HEK293T (cell line): ENCODE measurements around the gene HOXA3.
A peak's percentile ranks its signal among the peaks of the same experiment; 100 is the strongest.

Experiments
- CTCF ChIA-PET: fragments of 350-600 bp; formaldehyde crosslinking; extraction: SDS; loops from one replicate; lab custom pipeline; 2021; ENCODE audit warnings: antibody characterized with exemption, inconsistent platforms; lab: Yijun Ruan, JAX
- POLR2A ChIA-PET: fragments of 350-600 bp; formaldehyde crosslinking; extraction: SDS; loops from one replicate; lab custom pipeline; 2020; ENCODE audit warnings: antibody characterized with exemption, inconsistent platforms; lab: Yijun Ruan, JAX
- DNase-seq: peaks from one replicate; pipeline ENCODE4 v3.0.0; 2012; ENCODE audit warnings: mixed read lengths; ENCODE audit errors: extremely low spot score
- ARNT ChIP-seq: fragments of 450-650 bp; IDR thresholded peaks from 2 replicates; pipeline ENCODE4 v1.6.1; 2017; ENCODE audit warnings: mild to moderate bottlenecking
- BHLHE40 ChIP-seq: fragments of 450-650 bp; IDR thresholded peaks from 2 replicates; pipeline ENCODE4 v1.6.1; 2016; ENCODE audit warnings: mild to moderate bottlenecking, moderate library complexity, borderline replicate concordance
- CTBP1 ChIP-seq: fragments of 450-650 bp; IDR thresholded peaks from 2 replicates; pipeline ENCODE4 v1.6.1; 2016; ENCODE audit warnings: borderline replicate concordance
- ELF4 ChIP-seq: fragments of 450-650 bp; IDR thresholded peaks from 2 replicates; pipeline ENCODE4 v1.6.1; 2017; ENCODE audit warnings: antibody characterized with exemption
- FOXA1 ChIP-seq: fragments of 450-650 bp; IDR thresholded peaks from 2 replicates; pipeline ENCODE4 v1.6.1; 2016; ENCODE audit warnings: mild to moderate bottlenecking
- FOXK2 ChIP-seq: fragments of 450-650 bp; IDR thresholded peaks from 2 replicates; pipeline ENCODE4 v1.6.1; 2016; ENCODE audit warnings: mild to moderate bottlenecking
- FOXM1 ChIP-seq: fragments of 450-650 bp; IDR thresholded peaks from 2 replicates; pipeline ENCODE4 v1.6.1; 2017; ENCODE audit warnings: mild to moderate bottlenecking, borderline replicate concordance
- HDGF ChIP-seq: fragments of 450-650 bp; IDR thresholded peaks from 2 replicates; pipeline ENCODE4 v1.6.1; 2017; ENCODE audit warnings: antibody characterized with exemption, borderline replicate concordance
- L3MBTL2 ChIP-seq: fragments of 450-650 bp; conservative IDR thresholded peaks from 2 replicates; pipeline ENCODE4 v1.6.1; 2016; ENCODE audit warnings: mild to moderate bottlenecking
- LEF1 ChIP-seq: fragments of 450-650 bp; IDR thresholded peaks from 2 replicates; pipeline ENCODE4 v1.6.1; 2017; ENCODE audit warnings: mild to moderate bottlenecking, borderline replicate concordance
- NFRKB ChIP-seq: fragments of 450-650 bp; IDR thresholded peaks from 2 replicates; pipeline ENCODE4 v1.6.1; 2016; ENCODE audit warnings: mild to moderate bottlenecking, moderate library complexity
- PKNOX1 ChIP-seq: fragments of 450-650 bp; IDR thresholded peaks from 2 replicates; pipeline ENCODE4 v1.6.1; 2016
- SP1 ChIP-seq: fragments of 450-650 bp; IDR thresholded peaks from 2 replicates; pipeline ENCODE4 v1.6.1; 2017
- SUZ12 ChIP-seq: fragments of 450-650 bp; IDR thresholded peaks from 2 replicates; pipeline ENCODE4 v1.6.1; 2016; ENCODE audit warnings: mild to moderate bottlenecking
- TARDBP ChIP-seq: fragments of 450-650 bp; IDR thresholded peaks from 2 replicates; pipeline ENCODE4 v1.6.1; 2016
- ZNF384 ChIP-seq: fragments of 450-650 bp; IDR thresholded peaks from 2 replicates; pipeline ENCODE4 v1.6.1; 2016

The HOXA3 gene

GRCh38 chr7:27095897-27096767 is 56.3 kb downstream of the HOXA3 start, which contains the start of gene HOXA1:
TSS of gene HOXA1 (minus strand) at chr7:27096000. CDS start at chr7:27095912, 88 bp downstream.
- ChIA-PET POLR2A (interaction anchor here (0.7 to 4.8 kb wide), 24 partner anchors 9 to 242 kb away, joined by 3 to 31 read pairs (median 4); partner anchors contain the start of genes HOXA4, HOXA5, HOXA7 and SKAP2), CTCF (interaction anchor here (0.6 to 1.6 kb wide), 4 partner anchors 45 to 190 kb away, joined by 3 to 5 read pairs (median 4); no protein-coding TSS in a partner anchor)
- TF ChIP-seq CTBP1 (no peak), TARDBP (no peak), PKNOX1 (peak; percentile 88), FOXM1 (peak; percentile 64; the same call in 1 of the 2 replicates)
- DNase-seq = peak; percentile 85

DNA sequence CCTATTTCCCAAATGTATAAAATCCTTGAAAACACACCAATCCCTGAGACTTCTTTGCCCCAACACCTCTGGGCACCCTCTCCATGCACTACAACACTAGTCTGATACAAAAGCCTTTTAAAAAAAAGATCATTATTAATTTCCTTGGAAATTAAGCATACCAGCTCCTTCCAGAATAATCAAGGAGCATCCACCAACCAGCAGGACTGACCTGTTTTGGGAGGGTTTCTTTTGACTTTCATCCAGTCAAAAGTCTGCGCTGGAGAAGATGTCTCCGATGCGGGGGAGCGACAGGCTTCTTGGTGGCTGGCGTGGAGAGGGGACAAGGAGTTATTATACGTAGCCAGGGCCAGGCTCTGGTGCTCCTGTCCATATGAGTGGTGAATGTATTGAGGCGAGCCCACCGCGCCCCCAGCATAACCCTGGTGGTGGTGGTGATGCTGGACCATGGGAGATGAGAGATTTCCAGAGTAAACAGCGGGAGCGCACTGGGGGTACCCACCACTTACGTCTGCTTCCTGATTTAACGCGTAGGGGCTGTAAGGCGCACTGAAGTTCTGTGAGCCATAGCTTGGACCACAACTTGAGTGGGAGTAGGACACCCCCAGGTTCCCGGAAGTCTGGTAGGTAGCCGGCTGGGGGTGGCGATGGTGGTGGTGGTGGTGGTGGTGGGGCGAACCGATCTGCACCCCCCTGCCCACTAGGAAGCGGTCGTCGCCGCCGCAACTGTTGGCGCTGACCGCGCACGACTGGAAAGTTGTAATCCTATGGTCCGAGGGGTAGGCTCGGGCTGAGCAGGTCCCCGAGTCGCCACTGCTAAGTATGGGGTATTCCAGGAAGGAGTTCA is 57.1 kb downstream of the HOXA3 start:
- ChIA-PET CTCF (no interaction called here), POLR2A (interaction anchor here (0.7 to 4.8 kb wide), 14 partner anchors 10 to 231 kb away, joined by 3 to 31 read pairs (median 4); partner anchors contain the start of genes HOXA5, HOXA7 and SKAP2)
- TF ChIP-seq L3MBTL2 (no peak), HDGF (no peak)
- no peak for DNase-seq

DNA sequence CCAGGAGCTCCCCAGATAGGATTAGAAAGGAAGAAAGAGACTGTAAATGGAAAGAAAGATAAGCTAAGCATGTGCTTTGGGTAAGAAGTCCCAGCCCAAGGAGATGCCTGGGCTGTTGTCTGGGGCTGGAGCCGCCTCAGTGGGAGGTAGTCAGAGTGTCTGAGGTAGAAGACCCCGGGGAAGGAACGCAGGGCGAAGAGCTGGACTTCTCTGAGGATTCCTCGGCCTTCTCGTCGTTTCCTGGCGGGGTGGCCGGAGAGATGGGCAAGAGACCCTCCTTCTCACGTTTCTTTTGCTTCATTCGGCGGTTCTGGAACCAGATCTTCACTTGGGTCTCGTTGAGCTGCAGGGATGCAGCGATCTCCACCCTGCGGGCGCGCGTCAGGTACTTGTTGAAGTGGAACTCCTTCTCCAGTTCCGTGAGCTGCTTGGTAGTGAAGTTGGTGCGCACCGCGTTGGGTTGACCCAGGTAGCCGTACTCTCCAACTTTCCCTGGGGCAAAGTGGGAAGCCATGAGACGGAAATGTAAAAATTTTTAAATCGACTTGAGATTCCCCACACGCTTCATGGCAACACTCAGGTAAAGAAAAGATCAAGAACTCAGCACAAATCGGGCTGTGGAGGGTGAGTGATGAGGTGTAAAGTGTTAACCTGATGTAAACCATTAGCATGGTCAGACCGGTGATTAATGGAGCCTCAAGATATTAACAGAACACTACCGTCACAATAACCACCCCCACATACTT is 57.9 kb downstream of the HOXA3 start:
- DNase-seq = no peak
- ChIA-PET POLR2A (interaction anchor here (0.8 to 1.4 kb wide), 3 partner anchors 12 to 83 kb away, joined by 3 read pairs; no protein-coding TSS in a partner anchor), CTCF (no interaction called here)
- TF ChIP-seq PKNOX1 (no peak), ARNT (no peak), BHLHE40 (no peak), FOXA1 (no peak), SUZ12 (no peak), FOXM1 (no peak), FOXK2 (no peak), HDGF (no peak), CTBP1 (no peak), TARDBP (no peak), ELF4 (no peak), NFRKB (no peak), SP1 (no peak), LEF1 (no peak), ZNF384 (no peak), L3MBTL2 (no peak)

DNA sequence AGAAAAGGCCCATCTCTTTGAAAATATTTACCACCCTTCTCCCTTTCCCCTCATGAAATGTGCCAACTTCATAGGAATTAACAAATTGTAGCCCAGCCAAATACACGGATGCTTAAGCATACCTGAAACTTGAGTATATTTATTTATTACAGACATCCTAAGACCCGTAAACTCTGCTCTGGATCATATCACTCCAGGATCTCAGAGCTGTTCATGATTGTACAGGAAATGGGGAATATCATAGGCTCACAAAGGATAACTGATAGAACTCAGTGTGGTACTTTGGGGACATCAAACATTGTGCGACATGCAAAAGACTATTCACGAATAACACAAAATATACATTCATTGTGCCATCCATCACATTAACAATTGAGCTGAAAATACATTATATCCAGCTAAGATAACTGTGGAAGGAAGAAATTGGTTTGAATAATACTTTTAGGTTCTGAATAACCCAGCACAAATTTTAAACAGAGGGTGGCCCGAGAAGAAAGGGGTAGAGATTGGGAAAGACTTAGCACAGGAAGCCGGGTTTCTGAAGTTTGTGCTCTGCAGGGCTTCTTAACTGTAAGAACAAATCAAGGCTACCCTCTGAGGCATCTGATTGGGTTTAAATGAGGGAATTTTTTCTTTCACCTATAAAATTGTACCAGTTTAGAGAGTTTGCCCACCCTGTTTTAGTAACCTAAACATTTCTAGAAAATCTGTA is 59.0 kb downstream of the HOXA3 start:
- DNase-seq = no peak
- CTCF ChIA-PET = interaction anchor here (0.6 kb wide), 1 partner anchor 9 kb away, joined by 3 read pairs; no protein-coding TSS in a partner anchor
- TF ChIP-seq HDGF = no peak
- TF ChIP-seq ELF4 = no peak
- TF ChIP-seq BHLHE40 = no peak
- TF ChIP-seq SUZ12 = no peak
- no peak for TF ChIP-seq ARNT
- TF ChIP-seq SP1 = no peak
- no peak for TF ChIP-seq ZNF384
- TF ChIP-seq TARDBP = no peak
- TF ChIP-seq L3MBTL2 = no peak
- POLR2A ChIA-PET = no interaction called here

GRCh38 chr7:27092819-27093110 is 59.6 kb downstream of the HOXA3 start:
- POLR2A ChIA-PET = no interaction called here
- DNase-seq = no peak
- CTCF ChIA-PET = interaction anchor here (0.6 kb wide), 1 partner anchor 9 kb away, joined by 3 read pairs; no protein-coding TSS in a partner anchor
- TF ChIP-seq ARNT (no peak), CTBP1 (no peak), FOXM1 (no peak), SUZ12 (no peak), NFRKB (no peak), BHLHE40 (no peak), HDGF (no peak), FOXK2 (no peak), FOXA1 (no peak), LEF1 (no peak), TARDBP (no peak), L3MBTL2 (no peak), ELF4 (no peak), ZNF384 (no peak), SP1 (no peak)
